RWPE1 (cell line): ENCODE measurements around the gene AGXT.
A peak's percentile ranks its signal among the peaks of the same experiment; 100 is the strongest.

Experiments
- CTCF ChIA-PET: fragments of 350-600 bp; sonication (Branson Sonifier 250); formaldehyde crosslinking; extraction: SDS; loops from one replicate; lab custom pipeline; 2021; lab: Yijun Ruan, JAX
- POLR2A ChIA-PET: fragments of 400-600 bp; formaldehyde crosslinking; extraction: SDS; loops from one replicate; lab custom pipeline; 2020; ENCODE audit warnings: antibody characterized with exemption; ENCODE audit not compliant: low non-redundant PET; lab: Yijun Ruan, JAX
- DNase-seq: peaks from one replicate; pipeline ENCODE4 v3.0.0; 2012; ENCODE audit warnings: low spot score
- H3K27ac ChIP-seq: fragments of 450-650 bp; 2 replicates; pipeline ENCODE4 v1.5.1; 2017
- TF ChIP-seq, protein P1 (sequence below): fragments of 450-650 bp; conservative IDR thresholded peaks from 2 replicates; pipeline ENCODE4 v1.5.1; 2017; ENCODE audit warnings: low read depth, mild to moderate bottlenecking

AGXT gene

DNA sequence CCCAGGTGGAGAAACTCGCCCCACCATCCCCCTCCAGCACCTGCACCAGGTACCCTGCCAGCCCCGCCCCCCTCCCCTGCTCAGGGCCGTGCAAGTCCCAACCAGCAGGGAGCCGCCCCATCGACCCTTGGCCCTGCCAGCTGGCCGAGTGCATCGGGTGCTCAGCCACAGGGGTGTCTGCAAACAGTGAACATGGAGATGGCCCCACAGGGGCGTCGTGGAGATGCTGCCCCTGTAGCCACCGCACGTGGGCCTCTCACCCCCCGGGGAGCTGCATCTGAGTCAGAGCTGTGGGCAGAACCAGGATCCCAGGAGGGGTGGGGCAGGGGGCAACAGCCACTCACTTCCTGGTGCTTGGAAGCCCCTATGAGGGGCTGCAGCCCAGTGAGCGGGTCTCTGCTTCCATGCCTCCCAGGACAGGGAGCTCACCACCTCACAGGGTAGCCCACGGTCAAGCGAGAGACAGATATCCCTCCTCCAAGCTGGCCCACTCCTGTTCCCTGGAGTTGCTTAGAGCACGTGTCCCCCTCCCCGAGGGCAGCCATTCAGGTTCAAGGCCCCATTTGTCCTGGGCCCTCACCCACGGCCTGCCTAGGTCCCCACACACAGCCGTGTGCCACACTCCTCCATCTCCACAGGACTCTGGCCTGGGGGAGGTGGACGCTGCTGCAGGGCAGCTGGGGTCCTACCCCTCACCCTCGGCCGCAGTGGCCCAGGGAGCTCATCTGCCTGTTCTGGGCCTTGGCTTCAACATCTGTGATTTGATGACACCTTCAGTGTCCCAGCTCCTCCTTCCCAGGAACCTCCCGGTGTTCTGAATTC is 28.5 kb downstream of the AGXT start:
- ChIA-PET POLR2A (no interaction called here), CTCF (interaction anchor here (0.6 to 2.2 kb wide), 2 partner anchors 17 to 63 kb away, joined by 3 to 14 read pairs; no protein-coding TSS in a partner anchor)
- TF ChIP-seq, protein P1, sequence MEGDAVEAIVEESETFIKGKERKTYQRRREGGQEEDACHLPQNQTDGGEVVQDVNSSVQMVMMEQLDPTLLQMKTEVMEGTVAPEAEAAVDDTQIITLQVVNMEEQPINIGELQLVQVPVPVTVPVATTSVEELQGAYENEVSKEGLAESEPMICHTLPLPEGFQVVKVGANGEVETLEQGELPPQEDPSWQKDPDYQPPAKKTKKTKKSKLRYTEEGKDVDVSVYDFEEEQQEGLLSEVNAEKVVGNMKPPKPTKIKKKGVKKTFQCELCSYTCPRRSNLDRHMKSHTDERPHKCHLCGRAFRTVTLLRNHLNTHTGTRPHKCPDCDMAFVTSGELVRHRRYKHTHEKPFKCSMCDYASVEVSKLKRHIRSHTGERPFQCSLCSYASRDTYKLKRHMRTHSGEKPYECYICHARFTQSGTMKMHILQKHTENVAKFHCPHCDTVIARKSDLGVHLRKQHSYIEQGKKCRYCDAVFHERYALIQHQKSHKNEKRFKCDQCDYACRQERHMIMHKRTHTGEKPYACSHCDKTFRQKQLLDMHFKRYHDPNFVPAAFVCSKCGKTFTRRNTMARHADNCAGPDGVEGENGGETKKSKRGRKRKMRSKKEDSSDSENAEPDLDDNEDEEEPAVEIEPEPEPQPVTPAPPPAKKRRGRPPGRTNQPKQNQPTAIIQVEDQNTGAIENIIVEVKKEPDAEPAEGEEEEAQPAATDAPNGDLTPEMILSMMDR = no peak
- no peak overlapping the region for H3K27ac ChIP-seq
- DNase-seq = peak; percentile 49

DNA sequence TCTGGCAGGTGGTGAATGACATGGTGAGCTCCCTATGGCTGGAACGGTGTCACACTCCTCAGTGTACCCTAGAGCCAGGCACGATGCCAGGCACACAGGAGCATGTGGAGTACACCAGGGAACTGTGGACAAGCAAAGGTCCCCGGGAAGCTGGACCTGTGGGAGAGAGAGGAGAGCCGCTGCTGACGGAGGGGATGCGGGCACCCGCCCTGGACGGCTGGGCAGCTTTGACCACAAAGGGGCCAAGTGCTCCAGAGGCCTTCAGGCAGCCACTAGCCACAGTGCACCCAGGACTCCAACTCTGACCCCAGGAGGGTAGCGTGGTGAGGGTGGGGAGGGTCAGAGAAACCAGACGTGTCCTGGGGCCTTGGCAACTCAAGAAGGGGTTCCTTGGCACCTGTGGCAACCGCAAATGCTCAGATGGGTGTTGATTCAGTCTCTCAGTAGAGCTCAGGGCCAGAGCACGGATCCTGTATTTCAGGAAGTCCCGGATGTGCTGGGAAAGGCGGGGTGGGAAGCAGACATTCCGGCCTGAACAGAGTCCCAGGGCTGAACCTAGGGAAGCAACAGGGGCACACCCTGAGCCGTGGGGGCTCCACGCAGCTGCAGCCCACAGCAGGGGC is 29.6 kb downstream of the AGXT start:
- POLR2A ChIA-PET = no interaction called here
- peak; percentile 55 for DNase-seq
- H3K27ac ChIP-seq = peak overlapping the region; percentile 11
- CTCF ChIA-PET = interaction anchor here (0.6 to 2.0 kb wide), 3 partner anchors 9 to 941 kb away, joined by 3 to 11 read pairs (median 4); no protein-coding TSS in a partner anchor
- TF ChIP-seq, protein P1 = no peak

DNA sequence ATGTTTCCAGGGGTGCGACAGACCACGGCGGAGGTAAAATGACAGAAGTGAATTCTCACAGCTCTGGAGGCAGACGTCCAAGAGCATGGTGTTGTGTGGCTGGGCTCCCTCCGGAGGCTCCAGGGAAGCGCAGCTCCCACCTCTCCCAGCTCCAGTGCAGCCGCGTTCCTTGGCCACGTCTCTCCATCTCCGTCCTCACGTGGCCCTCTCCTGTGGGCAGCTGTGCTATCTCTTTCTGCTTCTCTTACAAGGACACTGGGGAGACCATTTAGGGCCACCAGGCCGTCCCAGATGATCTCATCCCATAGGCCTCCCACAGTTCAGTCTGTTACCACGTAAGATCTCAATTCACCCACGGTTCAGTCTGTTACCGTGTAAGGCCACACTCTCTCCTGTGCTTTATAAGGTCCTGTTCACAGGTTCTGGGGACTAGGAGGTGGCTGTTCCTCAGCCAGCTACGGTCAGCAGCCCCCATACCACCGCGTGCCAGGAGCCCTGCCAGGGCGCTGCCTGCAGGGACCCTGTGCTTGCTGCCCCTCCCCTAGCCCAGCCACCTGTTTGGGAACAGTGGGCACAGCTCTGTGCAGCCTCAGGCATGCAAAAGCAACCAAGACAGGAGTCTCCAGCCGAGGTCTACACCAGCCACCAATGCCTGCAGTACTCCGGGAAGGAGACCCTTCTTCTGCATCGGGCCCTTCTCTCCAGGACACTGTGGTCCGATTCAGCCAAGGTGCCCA is 30.3 kb downstream of the AGXT start:
- POLR2A ChIA-PET = no interaction called here
- DNase-seq = no peak
- CTCF ChIA-PET = interaction anchor here (0.6 to 2.0 kb wide), 2 partner anchors 10 to 15 kb away, joined by 4 to 11 read pairs; no protein-coding TSS in a partner anchor
- H3K27ac ChIP-seq = peak overlapping the region; percentile 11
- TF ChIP-seq, protein P1 = no peak

DNA sequence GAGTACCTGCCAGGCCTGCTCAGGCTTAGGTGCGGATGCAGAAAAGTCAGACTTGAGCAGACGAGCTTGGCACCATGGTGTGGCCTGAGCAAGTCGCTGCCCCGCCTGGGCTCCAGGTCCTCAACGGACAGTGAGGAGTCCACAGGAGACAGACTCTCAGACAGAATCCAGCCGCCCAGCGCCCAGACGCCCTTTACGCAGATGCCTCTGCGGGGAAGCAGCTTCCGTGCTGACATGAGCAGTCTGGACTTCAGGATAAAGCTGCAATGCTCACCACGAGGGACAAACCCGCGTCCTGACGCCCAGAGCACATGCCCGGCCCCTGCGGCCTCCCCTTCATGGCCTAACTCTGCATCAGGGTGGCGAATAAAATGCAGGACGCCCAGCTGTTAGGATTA is 30.8 kb downstream of the AGXT start:
- no peak for DNase-seq
- POLR2A ChIA-PET = no interaction called here
- TF ChIP-seq, protein P1 = no peak
- H3K27ac ChIP-seq = no peak overlapping the region
- CTCF ChIA-PET = interaction anchor here (0.5 to 2.0 kb wide), 2 partner anchors 15 to 23 kb away, joined by 3 to 11 read pairs; no protein-coding TSS in a partner anchor

DNA sequence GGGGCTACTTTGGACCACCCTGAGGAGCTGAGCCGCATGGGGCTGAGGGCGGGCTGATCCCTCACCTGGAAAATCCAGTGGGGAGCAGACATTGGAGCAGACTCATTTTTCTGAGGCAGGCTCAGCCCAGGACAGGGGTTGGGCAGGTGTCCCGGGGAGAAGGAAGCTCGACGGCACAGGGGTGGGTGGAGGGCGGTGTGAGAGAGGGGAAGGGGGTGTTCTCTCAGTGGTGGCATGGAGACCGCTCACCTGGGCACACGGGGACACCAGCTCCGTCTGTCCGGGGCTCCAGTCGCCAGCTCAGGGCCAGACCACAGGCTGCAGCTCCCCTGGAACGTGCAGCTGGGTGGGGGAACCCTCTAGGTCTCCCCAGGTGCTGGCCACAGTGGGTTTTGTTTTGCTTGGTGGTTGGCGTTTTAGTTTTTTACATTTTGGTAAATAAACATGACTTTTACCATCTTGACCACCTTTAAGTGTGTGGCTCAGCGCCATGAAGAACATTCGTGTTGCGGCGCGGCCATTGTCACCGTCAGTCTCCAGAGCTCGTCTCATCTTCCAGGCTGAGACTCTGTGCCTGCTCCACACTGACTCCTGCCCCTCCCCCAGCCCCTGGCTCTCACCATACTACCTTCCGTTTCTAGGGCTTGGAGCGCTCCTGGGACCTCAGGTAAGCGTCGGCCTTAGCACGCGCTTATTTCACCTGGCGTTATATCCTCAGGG is 31.7 kb downstream of the AGXT start:
- no peak for DNase-seq
- no peak overlapping the region for H3K27ac ChIP-seq
- TF ChIP-seq, protein P1 = no peak
- ChIA-PET POLR2A (no interaction called here), CTCF (interaction anchor here (2.0 kb wide), 1 partner anchor 14 kb away, joined by 11 read pairs; no protein-coding TSS in a partner anchor)
